CD4-positive, alpha-beta T cell treated with Interleukin-15 for 4 hours (primary cell): ENCODE data around the gene NUDT3.
A peak's percentile ranks its signal among the peaks of the same experiment; 100 is the strongest.

ENCODE experiments used
- DNase-seq: peaks from one replicate; pipeline ENCODE4 v3.0.0-alpha.2; 2020; ENCODE audit warnings: low spot score

The NUDT3 gene

GRCh38 chr6:34321821-34322220, 70.6 kb downstream of the NUDT3 start:
- DNase-seq, result no peak

- no peak for DNase-seq
Measured at GRCh38 chr6:34319471-34319885, 73.0 kb downstream of the NUDT3 start.

- no peak for DNase-seq
Measured at GRCh38 chr6:34318499-34319470, 73.7 kb downstream of the NUDT3 start.

GRCh38 chr6:34317882-34318498, 74.5 kb downstream of the NUDT3 start:
- no peak for DNase-seq

- no peak for DNase-seq
Measured at GRCh38 chr6:34317172-34317477, 75.3 kb downstream of the NUDT3 start.

- no peak for DNase-seq
Measured at GRCh38 chr6:34316431-34317171, 75.9 kb downstream of the NUDT3 start.

GRCh38 chr6:34315780-34316179, 76.7 kb downstream of the NUDT3 start:
- peak; percentile 8 for DNase-seq

GRCh38 chr6:34315256-34315655, 77.2 kb downstream of the NUDT3 start:
- no peak for DNase-seq

- no peak for DNase-seq
Measured at GRCh38 chr6:34312259-34312658, 80.2 kb downstream of the NUDT3 start.

- DNase-seq, result no peak
Measured at GRCh38 chr6:34310817-34311216, 81.7 kb downstream of the NUDT3 start.

- no peak for DNase-seq
Measured at GRCh38 chr6:34308483-34308882, 84.0 kb downstream of the NUDT3 start.

GRCh38 chr6:34305982-34306708, 86.3 kb downstream of the NUDT3 start:
- no peak for DNase-seq

GRCh38 chr6:34305497-34305896, 87.0 kb downstream of the NUDT3 start:
- DNase-seq, result no peak

- DNase-seq, result no peak
Measured at GRCh38 chr6:34304164-34304563, 88.3 kb downstream of the NUDT3 start.

- no peak for DNase-seq
Measured at GRCh38 chr6:34302929-34303328, 89.5 kb downstream of the NUDT3 start.

- DNase-seq, result no peak
Measured at GRCh38 chr6:34301408-34301807, 91.1 kb downstream of the NUDT3 start.

- no peak for DNase-seq
Measured at GRCh38 chr6:34300332-34300751, 92.1 kb downstream of the NUDT3 start.

GRCh38 chr6:34298941-34299340, 93.5 kb downstream of the NUDT3 start:
- DNase-seq, result no peak

GRCh38 chr6:34295721-34296120, 96.7 kb downstream of the NUDT3 start:
- no peak for DNase-seq

GRCh38 chr6:34292954-34293353, 99.5 kb downstream of the NUDT3 start:
- no peak for DNase-seq

- no peak for DNase-seq
Measured at GRCh38 chr6:34289137-34289536, 103.3 kb downstream of the NUDT3 start.

- DNase-seq, result no peak
Measured at GRCh38 chr6:34288581-34288980, 103.9 kb downstream of the NUDT3 start.
